Right lobe of liver (tissue), 6 donors: Measurements from ENCODE around the gene GPR148. TPM values are rescaled to one million over a fixed set of nuclear protein-coding genes. Genes with fewer than 3 reads are reported as not detected.

ENCODE experiments used
- ATAC-seq, 4 donors: fragments of 200-7000 bp; cut with Tn5 transposase; one replicate each; pipeline ENCODE4 v1.9.1; 2020; ENCODE audit warnings: mild to moderate bottlenecking in 4 of 4, moderate library complexity in 4 of 4
- DNase-seq, 3 donors: peaks; one replicate each; pipeline ENCODE4 v3.0.0-alpha.2; 2020
- H3K27ac ChIP-seq, 3 donors: fragments of 200-600 bp; one replicate each; pipeline ENCODE4 v1.8.0; 2022
- H3K27me3 ChIP-seq, 2 donors: fragments of 200-600 bp; one replicate each; pipeline ENCODE4 v1.8.0; 2022
- H3K36me3 ChIP-seq, 4 donors: fragments of 200-600 bp; sonication (generic) in 1 of 4; one replicate each; pipeline versions ENCODE4 v1.5.1 to v1.8.0; 2017 to 2022; ENCODE audit warnings: control low read depth in 1 of 4
- H3K4me1 ChIP-seq, 4 donors: fragments of 200-600 bp; sonication (generic) in 1 of 4; one replicate each; pipeline versions ENCODE4 v1.5.1 to v1.8.0; 2017 to 2022; ENCODE audit warnings: control low read depth in 1 of 4
- H3K4me3 ChIP-seq, 3 donors: fragments of 200-600 bp; one replicate each; pipeline ENCODE4 v1.8.0; 2022
- H3K9me3 ChIP-seq, 4 donors: fragments of 200-600 bp; sonication (generic) in 1 of 4; one replicate each; pipeline versions ENCODE4 v1.5.1 to v1.8.0; 2017 to 2022; ENCODE audit warnings: control low read depth in 1 of 4
- POLR2A ChIP-seq: fragments of 450-650 bp; IDR thresholded peaks from one replicate; pipeline ENCODE4 v1.6.1; 2017; ENCODE audit warnings: antibody characterized with exemption, mild to moderate bottlenecking
- WGBS: methylation state at CpG from one replicate; pipeline ENCODE4 v1.1.6; 2018; ENCODE audit warnings: low coverage, low lambda C conversion rate; ENCODE audit not compliant: insufficient coverage; ENCODE audit errors: missing lambda C conversion rate; 5-methylcytosine and 5-hydroxymethylcytosine counted together
- intact Hi-C, 2 donors: fragments of 100-400 bp; cut with DNase I; formaldehyde crosslinking; loops; one replicate each; pipeline versions ENCODE4 v1.11.2 to v1.14.1; 2022
- total RNA-seq, 6 experiments: library from RNA; depleted of rRNA in 2 of 6; stranded (reverse); fragments of >200 nt in 2 of 6; fragmentation: NEBNext Ultra II Directional in 3 of 6; extraction: Animal tissue kit (Norgen Biotek cat#: 25700) in 3 of 6; gene quantifications; one replicate each; pipeline versions ENCODE4 v1.1.0 to v1.2.4, GENCODE V29; 2016 to 2023
- TF ChIP-seq, protein P1 (sequence below), 4 donors: fragments of 200-600 bp in 3 of 4; fragments of 450-650 bp in 1 of 4; IDR thresholded peaks; one replicate each; pipeline versions ENCODE4 v1.5.1 to v1.8.0; 2016 to 2022; ENCODE audit warnings: antibody characterized with exemption in 4 of 4, mild to moderate bottlenecking in 2 of 4
- donor health status: DM: no; HTN: yes; CAD: no.
- donor health status: DM: no; HTN: no; CAD: no.
- donor health status: DM: no; HTN: no; CAD: no.
- donor health status: DM: no; HTN: yes; CAD: no.
- donor health status: DM: no; HTN: yes; CAD: no.

GPR148 gene
- total RNA-seq, 6 experiments from 2014 or later: not detected

- no peaks in the 10 kb centered on the region for H3K36me3 ChIP-seq
- no peaks in the 10 kb centered on the region for H3K27me3 ChIP-seq
- TF ChIP-seq, protein P1, sequence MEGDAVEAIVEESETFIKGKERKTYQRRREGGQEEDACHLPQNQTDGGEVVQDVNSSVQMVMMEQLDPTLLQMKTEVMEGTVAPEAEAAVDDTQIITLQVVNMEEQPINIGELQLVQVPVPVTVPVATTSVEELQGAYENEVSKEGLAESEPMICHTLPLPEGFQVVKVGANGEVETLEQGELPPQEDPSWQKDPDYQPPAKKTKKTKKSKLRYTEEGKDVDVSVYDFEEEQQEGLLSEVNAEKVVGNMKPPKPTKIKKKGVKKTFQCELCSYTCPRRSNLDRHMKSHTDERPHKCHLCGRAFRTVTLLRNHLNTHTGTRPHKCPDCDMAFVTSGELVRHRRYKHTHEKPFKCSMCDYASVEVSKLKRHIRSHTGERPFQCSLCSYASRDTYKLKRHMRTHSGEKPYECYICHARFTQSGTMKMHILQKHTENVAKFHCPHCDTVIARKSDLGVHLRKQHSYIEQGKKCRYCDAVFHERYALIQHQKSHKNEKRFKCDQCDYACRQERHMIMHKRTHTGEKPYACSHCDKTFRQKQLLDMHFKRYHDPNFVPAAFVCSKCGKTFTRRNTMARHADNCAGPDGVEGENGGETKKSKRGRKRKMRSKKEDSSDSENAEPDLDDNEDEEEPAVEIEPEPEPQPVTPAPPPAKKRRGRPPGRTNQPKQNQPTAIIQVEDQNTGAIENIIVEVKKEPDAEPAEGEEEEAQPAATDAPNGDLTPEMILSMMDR (IDR thresholded peaks at IDR 0.05): no peak
- no peak for TF ChIP-seq POLR2A
- WGBS: no CpG with 5 or more reads among the region's 15 CpGs
- no peak overlapping the region for H3K4me3 ChIP-seq
- H3K27ac ChIP-seq: no peak overlapping the region
- ATAC-seq (no peak), DNase-seq (no peak)
- no peaks in the 10 kb centered on the region for H3K9me3 ChIP-seq
- intact Hi-C loops: no loop called here
- H3K4me1 ChIP-seq: no peaks in the 10 kb centered on the region
Observed at GRCh38 chr2:130764035-130764820, 35.4 kb downstream of the GPR148 start.

DNA sequence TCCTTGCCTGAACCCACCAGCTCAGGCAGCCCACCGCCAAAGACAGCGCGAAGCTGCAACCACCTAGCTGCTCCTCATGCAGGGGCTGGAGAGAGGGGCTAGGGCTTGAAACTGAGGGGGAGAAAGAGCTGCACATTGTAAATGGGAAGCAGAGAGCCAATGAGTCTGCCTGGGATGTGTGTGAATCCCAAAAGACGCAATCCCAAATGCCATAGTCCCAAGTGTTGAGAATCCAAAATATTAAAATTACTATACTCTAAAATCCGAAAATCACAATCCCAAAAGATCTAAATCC lies 35.9 kb downstream of the GPR148 start:
- no peak for TF ChIP-seq POLR2A
- TF ChIP-seq, protein P1 (IDR thresholded peaks at IDR 0.05): no peak
- Histone ChIP-seq H3K4me1 (no peaks in the 10 kb centered on the region), H3K9me3 (no peaks in the 10 kb centered on the region), H3K4me3 (no peak overlapping the region), H3K27me3 (no peaks in the 10 kb centered on the region), H3K27ac (no peak overlapping the region), H3K36me3 (no peaks in the 10 kb centered on the region)
- WGBS: 67% methylated on average over 3 of the region's 5 CpGs
- ATAC-seq (no peak), DNase-seq (no peak)
- intact Hi-C loops: no loop called here

DNA sequence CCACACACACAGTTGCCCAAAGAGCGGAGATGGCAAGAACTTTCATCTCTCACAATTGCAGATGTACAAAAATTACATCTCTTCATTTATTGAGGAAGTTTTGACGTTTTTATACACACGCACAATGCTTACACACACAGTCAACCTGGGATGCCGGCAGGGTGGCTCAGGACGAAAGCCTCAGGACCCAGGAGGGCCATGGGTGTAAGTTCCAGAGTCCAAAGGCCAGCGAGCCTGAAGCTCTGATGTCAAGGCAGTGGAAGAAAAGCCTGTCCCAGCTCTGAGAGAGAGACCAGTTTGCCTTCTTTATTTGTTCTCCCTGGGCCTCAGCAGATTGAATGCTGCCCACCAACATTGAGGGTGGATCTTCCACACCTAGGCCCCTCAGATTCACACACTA lies 36.6 kb downstream of the GPR148 start:
- no peaks in the 10 kb centered on the region for H3K36me3 ChIP-seq
- no peaks in the 10 kb centered on the region for H3K27me3 ChIP-seq
- no peaks in the 10 kb centered on the region for H3K9me3 ChIP-seq
- no peak overlapping the region for H3K27ac ChIP-seq
- H3K4me3 ChIP-seq: no peak overlapping the region
- H3K4me1 ChIP-seq: no peaks in the 10 kb centered on the region
- no peak for ATAC-seq
- TF ChIP-seq, protein P1 (IDR thresholded peaks at IDR 0.05): no peak
- TF ChIP-seq POLR2A: no peak
- WGBS: 39% methylated on average over 6 of the region's 6 CpGs
- DNase-seq: no peak
- intact Hi-C loops: no loop called here

- no peak for TF ChIP-seq POLR2A
- TF ChIP-seq, protein P1 (IDR thresholded peaks at IDR 0.05): no peak
Observed at GRCh38 chr2:130766037-130766436, 37.2 kb downstream of the GPR148 start.

More at GRCh38 chr2:130766037-130766436, 37.2 kb downstream of the GPR148 start:
- Histone ChIP-seq H3K27ac (no peak overlapping the region), H3K9me3 (no peaks in the 10 kb centered on the region), H3K27me3 (no peaks in the 10 kb centered on the region), H3K4me1 (no peaks in the 10 kb centered on the region), H3K4me3 (no peak overlapping the region), H3K36me3 (no peaks in the 10 kb centered on the region)
- 61% methylated on average over 5 of the region's 7 CpGs for WGBS
- intact Hi-C loops: no loop called here
- DNase-seq (no peak), ATAC-seq (no peak)
